ENCODE measurements around the gene DNMT3A.

Gene DNMT3A

GRCh38 chr2:25324251-25324650, 17.5 kb downstream of the DNMT3A start:
- DNase-seq, result no peak

GRCh38 chr2:25323610-25324189, 18.0 kb downstream of the DNMT3A start:
- no peak for DNase-seq

GRCh38 chr2:25323042-25323514, 18.6 kb downstream of the DNMT3A start:
- peak; percentile 59 for DNase-seq

- no peak for DNase-seq
Observed at GRCh38 chr2:25322312-25322711, 19.4 kb downstream of the DNMT3A start.

- DNase-seq, result no peak
Observed at GRCh38 chr2:25320077-25320476, 21.6 kb downstream of the DNMT3A start.

- no peak for DNase-seq
Observed at GRCh38 chr2:25316101-25316500, 25.6 kb downstream of the DNMT3A start.

- DNase-seq, result no peak
Observed at GRCh38 chr2:25315316-25315680, 26.4 kb downstream of the DNMT3A start.

GRCh38 chr2:25314514-25315315, 27.0 kb downstream of the DNMT3A start:
- peak; percentile 83 for DNase-seq

- DNase-seq, result no peak
Observed at GRCh38 chr2:25313711-25314513, 27.8 kb downstream of the DNMT3A start.

- peak; percentile 68 for DNase-seq
Observed at GRCh38 chr2:25312958-25313710, 28.6 kb downstream of the DNMT3A start.

GRCh38 chr2:25311865-25312575, 29.7 kb downstream of the DNMT3A start:
- DNase-seq, result no peak

GRCh38 chr2:25310965-25311864, 30.5 kb downstream of the DNMT3A start:
- DNase-seq, result no peak

- no peak for DNase-seq
Observed at GRCh38 chr2:25310709-25310964, 31.1 kb downstream of the DNMT3A start.

- peak; percentile 80 for DNase-seq
Observed at GRCh38 chr2:25309402-25309801, 32.3 kb downstream of the DNMT3A start.

- DNase-seq, result no peak
Observed at GRCh38 chr2:25308599-25308998, 33.1 kb downstream of the DNMT3A start.

- DNase-seq, result no peak
Observed at GRCh38 chr2:25307949-25308557, 33.7 kb downstream of the DNMT3A start.

GRCh38 chr2:25306777-25307368, 34.9 kb downstream of the DNMT3A start:
- DNase-seq, result no peak

GRCh38 chr2:25305775-25306174, 36.0 kb downstream of the DNMT3A start:
- DNase-seq, result no peak

GRCh38 chr2:25304826-25305596, 36.7 kb downstream of the DNMT3A start:
- DNase-seq, result no peak

- no peak for DNase-seq
Observed at GRCh38 chr2:25304321-25304720, 37.4 kb downstream of the DNMT3A start.

Data from CD4-positive, alpha-beta T cell treated with Interleukin-6 for 4 hours (primary cell).